ENCODE data around the gene LRFN5.
"Not testable (repeated sequence)": the region's sequence is repeated elsewhere in the genome, so short reads cannot be mapped to it uniquely, and the experiment has no call there.

Gene LRFN5

GRCh38 chr14:41606532-41607303 is at the start of gene LRFN5:
Gene LRFN5 (plus strand): TSS chr14:41606876.
- TF ChIP-seq CTCF (conservative IDR thresholded peaks at IDR 0.05; ENCODE audit: low read depth, low read length): no peak
- H3K4me3 ChIP-seq (ENCODE audit: low read depth, low read length): peak within 1 kb of the TSS; percentile 70
- DNase-seq (ENCODE audit: low read depth): peak; percentile 46

- no peak overlapping the region for H3K4me3 ChIP-seq (ENCODE audit: low read depth, low read length)
- no peak for TF ChIP-seq CTCF (conservative IDR thresholded peaks at IDR 0.05; ENCODE audit: low read depth, low read length)
- no peak for DNase-seq (ENCODE audit: low read depth)
Measured at GRCh38 chr14:41558490-41558889, 48.2 kb upstream of the LRFN5 start.

- DNase-seq (ENCODE audit: low read depth); H3K4me3 ChIP-seq (ENCODE audit: low read depth, low read length): not testable (repeated sequence)
Measured at GRCh38 chr14:41566864-41567263, 39.8 kb upstream of the LRFN5 start.

GRCh38 chr14:41568979-41569378 is 37.7 kb upstream of the LRFN5 start:
- no peak overlapping the region for H3K4me3 ChIP-seq (ENCODE audit: low read depth, low read length)
- TF ChIP-seq CTCF (conservative IDR thresholded peaks at IDR 0.05; ENCODE audit: low read depth, low read length): no peak
- no peak for DNase-seq (ENCODE audit: low read depth)

- no peak overlapping the region for H3K4me3 ChIP-seq (ENCODE audit: low read depth, low read length)
- no peak for TF ChIP-seq CTCF (conservative IDR thresholded peaks at IDR 0.05; ENCODE audit: low read depth, low read length)
- no peak for DNase-seq (ENCODE audit: low read depth)
Measured at GRCh38 chr14:41570415-41571155, 36.1 kb upstream of the LRFN5 start.

GRCh38 chr14:41586237-41586636 is 20.4 kb upstream of the LRFN5 start:
- no peak for DNase-seq (ENCODE audit: low read depth)
- no peak overlapping the region for H3K4me3 ChIP-seq (ENCODE audit: low read depth, low read length)
- no peak for TF ChIP-seq CTCF (conservative IDR thresholded peaks at IDR 0.05; ENCODE audit: low read depth, low read length)

GRCh38 chr14:41597647-41598046 is 9.0 kb upstream of the LRFN5 start:
- H3K4me3 ChIP-seq (ENCODE audit: low read depth, low read length): no peak overlapping the region
- DNase-seq (ENCODE audit: low read depth): no peak
- TF ChIP-seq CTCF (conservative IDR thresholded peaks at IDR 0.05; ENCODE audit: low read depth, low read length): no peak

- peak; percentile 13 for DNase-seq (ENCODE audit: low read depth)
- H3K4me3 ChIP-seq (ENCODE audit: low read depth, low read length): not testable (repeated sequence)
Measured at GRCh38 chr14:41599805-41600385, 6.8 kb upstream of the LRFN5 start.
